Glomerular endothelial cell (primary cell): ENCODE measurements around the gene CARMIL1. TPM values are rescaled to one million over a fixed set of nuclear protein-coding genes. Genes with fewer than 3 reads are reported as not detected.
"Not testable (repeated sequence)": the region's sequence is repeated elsewhere in the genome, so short reads cannot be mapped to it uniquely, and the experiment has no call there.

ENCODE experiments used
- DNase-seq: peaks from one replicate; pipeline ENCODE4 v3.0.0-alpha.2; 2011; ENCODE audit warnings: low read depth, low spot score; ENCODE audit errors: extremely low read depth
- total RNA-seq: library from RNA; depleted of rRNA; stranded (reverse); fragments of >200 nt; gene quantifications from 2 replicates; pipeline ENCODE4 v1.2.3, GENCODE V29; 2015

CARMIL1 gene
- total RNA-seq, 1 donor from 2014 or later: 7.8 TPM

DNA sequence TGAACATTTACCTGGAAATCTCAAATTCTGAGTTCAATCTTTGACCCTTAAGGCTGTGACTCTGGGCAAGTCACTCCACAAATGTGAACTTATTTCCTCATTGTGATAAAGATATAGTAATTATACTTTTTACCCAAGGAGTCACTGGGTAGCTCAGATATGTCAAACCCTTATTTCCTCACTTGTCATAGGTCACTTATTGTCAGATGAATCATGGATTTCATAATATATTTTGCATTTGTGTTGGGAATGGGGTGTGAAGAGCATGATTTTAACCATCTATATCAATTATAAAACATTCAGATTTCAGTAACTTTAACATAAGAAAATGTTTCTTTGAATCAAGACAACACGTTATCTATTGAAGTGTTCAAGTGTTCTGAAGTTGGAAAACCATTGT is 3.7 kb upstream of the CARMIL1 start:
- DNase-seq: no peak

DNA sequence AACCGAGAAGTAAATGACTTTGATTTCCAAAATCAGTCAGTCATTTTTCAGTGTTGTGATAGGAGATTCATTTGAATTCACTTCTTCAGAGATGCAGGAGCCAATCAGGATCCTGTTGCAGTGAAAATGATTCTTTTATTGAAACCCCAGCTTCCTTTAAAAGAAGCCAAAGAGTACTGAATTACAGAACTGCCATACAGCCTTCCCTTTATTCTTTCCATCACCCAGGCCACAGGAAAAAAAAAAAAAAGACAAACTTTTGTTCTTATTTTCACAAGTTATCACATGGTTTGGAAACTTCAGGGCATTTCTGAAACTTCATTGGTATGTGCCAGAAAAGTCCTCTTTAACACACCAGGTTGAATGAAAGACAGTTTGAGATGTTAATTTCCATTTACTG is 1.8 kb upstream of the CARMIL1 start:
- DNase-seq: no peak

DNA sequence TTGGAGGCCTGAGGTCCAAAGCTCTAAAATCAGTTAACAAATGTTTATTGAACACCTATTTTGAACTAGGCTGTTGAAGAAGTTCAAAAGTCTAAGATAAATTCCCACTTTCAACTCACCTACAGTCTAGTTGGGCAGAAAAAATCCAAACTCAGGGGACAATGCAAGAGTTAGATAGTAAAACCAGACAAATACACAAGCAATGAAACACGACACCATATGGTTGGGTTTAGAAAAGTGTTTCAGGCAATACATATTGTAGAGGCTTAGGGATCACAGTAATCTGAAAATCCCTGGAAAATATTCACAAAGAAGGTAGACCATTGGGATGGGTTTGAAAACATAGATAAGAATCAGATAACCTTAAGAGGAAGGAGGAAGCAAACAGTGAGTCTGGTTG is 1.3 kb upstream of the CARMIL1 start:
- no peak for DNase-seq

DNA sequence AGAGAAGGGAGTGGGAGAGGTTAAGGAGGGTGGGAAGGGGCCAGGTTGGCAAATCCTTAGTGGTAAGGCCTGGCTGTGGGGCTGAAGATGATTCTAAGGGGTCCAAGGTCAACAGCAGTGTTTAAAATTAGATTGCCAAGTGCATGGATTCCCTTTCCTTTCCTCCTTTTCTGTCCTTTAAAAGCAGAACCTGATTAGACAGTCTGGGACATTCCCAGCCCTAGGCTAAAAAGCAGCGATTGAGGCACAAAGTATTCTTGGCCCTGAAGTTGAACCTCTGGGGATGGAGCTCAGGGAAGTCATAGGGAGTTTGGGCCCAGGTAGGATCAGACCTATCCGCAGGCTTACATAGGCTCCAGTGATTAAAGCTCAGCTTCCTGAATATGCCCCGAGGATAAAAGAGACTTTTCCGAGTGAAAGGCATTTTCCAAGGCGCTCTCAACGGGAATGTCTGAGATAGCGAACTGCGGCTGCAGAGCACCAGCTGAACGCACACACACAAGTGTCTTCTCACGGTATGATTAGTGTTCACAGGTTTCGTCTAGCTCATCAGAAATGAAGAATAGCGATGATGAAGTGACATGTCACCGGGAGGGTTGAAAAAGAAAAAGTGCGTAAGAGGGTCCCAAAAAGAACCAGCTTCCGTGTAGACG is 787 bp upstream of the CARMIL1 start:
- DNase-seq: no peak

DNA sequence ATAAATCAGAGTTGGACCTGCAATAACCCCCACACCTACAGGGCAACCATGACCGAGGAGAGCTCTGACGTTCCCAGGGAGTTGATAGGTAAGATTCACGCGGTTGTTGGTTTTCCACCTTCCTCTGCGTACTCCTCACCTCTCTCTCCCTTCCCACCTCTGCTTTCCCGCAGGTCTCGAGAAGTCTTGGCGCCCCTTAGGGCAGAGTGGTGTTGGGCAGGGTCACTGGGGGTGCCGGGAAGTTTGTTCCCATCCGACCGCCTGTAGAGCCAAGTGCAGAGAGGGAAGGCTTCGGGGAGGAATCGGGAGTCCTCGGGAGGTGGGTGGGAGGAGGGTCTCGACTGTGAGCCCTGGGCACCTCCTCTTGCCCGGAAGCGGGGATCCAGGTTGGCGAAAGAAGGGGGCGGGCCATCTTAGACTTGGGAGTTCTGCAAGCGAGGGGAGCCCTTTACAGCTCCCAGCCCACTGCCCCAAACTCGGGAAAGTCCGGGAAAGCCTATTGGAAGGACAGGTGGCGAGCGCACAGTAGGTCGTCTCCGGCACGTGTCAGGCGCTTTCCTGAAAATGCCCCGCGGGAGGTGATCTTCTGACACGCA is 672 bp downstream of the CARMIL1 start:
- no peak for DNase-seq

DNA sequence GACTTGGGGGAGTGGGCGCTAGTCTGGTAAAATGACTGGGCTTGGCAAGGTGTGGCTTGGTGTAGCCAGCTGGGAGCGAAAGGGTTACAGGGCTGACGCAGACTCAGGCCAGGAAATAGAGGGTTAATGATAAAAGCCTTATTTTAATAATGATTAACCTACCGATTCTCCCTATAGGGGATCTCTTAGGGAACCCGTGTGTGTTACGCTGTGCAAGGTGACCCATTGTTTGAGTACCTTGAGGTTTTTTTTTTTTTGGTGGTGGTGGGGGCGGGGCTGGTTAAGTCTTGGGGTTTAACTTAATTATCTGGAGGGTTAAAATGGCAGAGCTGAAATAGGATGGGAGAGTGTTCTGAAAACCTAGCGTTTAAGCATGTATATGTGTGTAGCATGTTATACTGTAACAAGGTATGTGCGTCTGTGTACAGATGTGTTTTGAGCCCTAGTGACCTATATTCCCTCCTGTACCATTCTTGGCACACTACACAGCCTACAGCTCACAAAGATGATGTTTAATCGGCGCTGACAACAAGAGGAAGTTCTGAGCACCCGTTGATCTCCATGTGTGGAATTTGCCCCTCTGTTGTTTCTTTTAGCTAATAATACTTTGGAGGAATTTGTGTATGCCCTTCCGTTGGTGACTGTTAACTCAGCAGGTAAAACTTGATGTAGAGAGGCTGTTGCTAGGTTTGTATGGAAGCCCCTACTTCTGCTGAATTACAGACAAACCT is 1.3 kb downstream of the CARMIL1 start:
- DNase-seq: no peak

DNA sequence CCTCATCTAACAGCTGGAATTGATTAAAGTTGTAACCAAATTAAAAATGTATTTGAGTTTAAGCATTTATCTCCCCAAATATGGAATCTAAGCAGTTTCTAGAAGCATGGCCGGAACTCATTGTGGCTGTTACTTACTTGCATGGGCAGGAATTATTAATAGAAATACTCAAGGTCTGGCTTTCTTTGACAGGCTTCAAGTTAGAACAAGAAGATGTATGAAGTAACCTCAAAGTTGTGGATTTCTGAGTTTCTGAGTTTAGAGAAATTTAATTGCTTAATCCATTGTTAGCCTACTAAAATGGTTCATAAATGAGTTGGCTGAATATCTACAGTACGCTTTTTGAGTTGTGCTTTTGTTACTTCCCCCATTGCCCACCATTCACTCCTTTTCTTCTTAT is 7.7 kb downstream of the CARMIL1 start:
- no peak for DNase-seq

DNA sequence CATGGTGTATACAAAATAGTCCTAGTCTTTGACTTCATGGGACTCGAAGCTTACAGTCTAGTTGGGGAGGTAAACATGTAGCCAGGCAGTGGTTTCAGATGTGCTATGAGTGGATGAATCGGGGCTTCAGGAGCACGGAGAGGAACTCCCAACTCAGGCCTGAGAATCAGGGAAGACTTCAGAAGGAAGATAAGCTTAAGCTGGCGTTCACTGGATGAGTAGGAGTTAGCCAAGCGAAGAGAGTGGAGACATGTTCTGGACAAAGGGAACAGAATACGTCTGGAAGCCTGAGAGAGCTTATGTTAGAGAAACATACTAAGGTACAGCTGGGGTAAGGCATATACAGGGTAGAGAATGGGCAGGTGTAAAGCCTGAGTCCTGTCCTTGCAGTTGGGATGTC is 8.8 kb downstream of the CARMIL1 start:
- no peak for DNase-seq

DNA sequence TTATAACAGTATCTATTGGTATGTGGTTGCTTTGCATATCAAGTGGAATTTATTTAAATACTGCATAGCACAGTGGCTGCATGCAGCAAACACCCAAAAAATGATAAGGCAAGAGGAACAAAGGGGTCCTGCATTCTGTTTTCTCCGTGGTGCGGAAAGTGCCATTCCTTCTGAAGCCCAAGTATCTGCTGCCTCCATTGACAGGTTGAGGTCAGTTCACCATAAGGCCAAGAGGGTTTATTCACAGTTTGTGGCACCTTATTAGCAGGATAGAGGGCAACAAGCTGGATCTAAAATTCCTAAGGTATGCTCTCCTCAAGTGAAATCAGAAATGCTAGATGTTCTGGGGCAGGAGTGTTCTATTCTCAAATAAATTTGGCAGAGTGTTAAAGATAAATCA is 9.3 kb downstream of the CARMIL1 start:
- no peak for DNase-seq

DNA sequence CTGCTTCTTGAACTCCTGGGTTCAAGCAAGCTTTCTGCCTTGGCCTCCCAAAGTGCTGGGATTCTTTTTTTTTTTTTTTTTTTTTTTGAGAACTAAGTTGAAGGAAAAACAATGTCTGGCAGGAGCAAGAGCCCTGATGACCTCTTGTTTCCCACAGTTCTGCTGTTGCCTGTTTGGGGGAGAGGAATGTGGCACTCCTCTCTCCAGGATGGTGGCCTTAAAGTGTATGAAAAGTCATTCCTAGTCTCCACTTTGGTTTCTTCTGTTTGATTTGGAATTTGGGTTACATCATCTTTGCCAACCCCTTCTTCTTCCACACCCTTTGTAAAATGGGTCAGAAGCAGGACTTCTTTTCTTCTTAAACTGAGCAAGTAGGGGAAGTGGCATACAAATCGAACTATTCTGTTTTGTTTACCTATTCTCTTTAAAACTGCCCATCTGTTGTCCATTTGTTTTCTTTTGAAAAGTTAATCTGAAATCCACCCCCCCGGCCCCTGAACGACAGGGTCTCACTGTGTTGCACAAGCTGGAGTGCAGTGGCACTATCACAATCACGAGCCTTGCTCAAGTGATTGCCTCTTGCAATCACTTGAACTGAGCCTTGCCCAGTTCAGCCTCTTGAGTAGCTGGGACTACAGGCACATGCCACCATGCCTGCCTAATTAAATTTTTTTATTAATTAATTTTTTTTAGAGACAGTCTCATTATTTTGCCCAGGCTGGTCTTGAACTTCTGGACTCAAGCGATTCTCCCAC is 11.3 kb downstream of the CARMIL1 start:
- DNase-seq: no peak

DNA sequence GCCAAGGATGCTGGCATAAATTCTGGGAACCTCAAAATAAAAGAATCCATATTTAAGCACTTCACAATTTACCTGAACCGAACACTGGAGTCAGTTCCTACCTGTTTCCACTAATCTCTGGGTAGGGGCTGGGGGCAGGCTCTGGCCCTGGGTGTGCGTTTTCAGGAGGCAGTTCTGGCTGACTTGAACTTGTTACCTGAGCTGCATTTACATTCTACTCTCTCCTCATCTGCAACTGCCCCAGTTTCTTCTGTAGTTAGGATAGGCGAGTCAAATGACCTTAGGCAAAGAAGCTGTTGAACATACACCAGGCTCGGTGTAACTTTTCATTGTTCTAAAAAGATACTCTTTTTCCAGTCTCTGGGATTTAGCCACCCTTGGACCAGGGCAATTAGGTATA is 13.2 kb downstream of the CARMIL1 start:
- no peak for DNase-seq

DNA sequence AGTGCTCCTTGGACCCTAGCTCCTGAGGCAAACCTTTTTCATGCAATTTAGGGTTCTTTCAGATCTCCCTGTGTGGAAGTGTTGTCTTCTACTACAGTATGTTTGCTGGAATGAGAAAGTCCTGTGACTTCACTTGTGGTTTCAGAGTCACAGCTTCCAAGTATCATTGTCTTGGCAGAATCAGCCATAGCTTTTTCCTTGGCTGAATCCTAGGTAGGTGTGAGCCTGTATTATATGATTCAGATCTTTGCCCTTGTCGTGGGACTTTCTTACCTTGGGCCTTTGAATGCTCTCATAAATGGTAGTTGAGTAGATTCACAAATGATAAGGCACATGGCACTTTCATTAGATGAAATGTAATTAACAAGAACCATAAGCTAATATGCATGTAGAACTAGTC is 16.5 kb downstream of the CARMIL1 start:
- DNase-seq: no peak

DNA sequence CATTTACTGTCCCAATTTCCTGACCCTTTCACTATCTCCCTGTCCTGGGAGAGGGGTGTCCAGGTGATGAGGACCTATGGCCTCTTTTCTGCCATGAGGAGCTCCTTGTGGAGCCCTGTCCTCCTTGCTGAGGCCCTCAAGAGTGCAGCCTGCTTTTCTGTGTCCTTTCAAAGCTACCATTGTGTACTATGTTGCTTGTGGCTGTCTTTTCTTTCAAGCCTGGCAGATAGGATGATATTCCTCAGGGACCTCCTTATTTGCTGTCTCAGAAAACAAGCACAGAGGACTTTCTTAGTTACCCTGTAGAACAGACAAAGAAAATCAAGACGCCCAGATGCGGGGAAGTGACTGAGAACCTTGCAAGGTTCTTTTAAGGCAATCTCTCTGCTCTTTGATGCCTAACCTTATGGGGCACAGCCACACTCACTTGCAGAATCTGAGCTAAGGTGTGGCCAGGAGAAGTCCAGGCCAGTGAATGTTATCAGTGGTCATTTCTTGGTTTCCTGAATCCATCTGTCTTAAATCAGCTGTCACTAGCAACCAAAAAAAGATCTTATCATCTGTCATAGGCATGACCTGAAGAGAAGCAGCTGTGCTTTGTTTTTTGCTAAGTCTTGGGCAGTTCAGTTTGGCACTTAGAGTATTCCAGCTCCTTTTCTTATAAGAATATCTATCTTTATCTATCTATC is 17.2 kb downstream of the CARMIL1 start:
- no peak for DNase-seq

DNA sequence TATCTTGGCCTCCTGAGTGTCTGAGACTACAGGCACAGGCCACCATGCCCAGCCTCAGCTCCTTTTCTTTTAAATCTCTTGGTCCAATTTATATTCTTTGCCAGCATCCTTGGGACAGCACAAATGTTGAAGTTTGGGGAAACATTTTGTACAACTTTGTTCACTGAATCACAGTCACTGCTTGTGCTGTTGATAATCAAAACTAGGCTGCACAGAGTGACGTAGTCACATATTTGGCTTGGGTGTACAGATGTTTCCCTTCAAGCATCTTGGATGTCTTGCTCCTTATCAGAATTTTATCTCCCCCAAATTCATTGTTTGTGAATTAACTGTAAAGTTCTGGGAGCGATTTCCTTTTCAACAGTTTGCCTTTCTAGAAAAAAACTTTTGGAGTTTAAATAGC is 17.9 kb downstream of the CARMIL1 start:
- DNase-seq: no peak

DNA sequence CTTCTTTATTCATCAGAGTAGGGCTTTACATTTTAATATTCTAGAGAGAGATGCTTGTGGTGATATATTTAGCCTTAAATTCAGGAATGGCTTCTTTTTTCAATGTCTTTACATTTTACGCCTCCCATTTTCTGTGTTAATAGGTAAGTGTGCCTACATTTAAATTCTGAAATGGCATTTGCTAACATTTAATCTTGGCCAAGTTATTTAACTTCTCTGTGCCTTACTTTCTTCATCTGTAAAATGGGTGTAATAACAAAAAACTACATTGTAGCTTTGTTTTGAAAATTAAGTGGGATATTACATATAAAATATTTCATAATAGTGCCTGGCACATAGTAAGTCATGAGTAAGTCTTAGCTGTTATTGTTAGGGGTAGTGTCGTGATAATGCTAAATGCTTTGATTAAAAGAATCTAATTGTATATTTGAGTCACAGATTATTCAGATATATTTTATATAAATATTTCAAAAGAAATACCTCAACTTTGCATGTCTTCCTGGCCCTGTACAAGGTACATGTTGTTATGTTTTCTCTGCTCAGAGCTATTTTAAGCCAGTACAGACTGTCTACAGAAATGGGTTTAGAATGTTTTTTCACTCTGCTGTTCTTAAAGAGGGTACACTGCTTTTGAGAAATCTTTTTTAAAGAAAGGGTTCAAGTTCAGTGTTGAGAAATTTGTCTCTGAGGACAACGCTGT is 18.8 kb downstream of the CARMIL1 start:
- no peak for DNase-seq

DNA sequence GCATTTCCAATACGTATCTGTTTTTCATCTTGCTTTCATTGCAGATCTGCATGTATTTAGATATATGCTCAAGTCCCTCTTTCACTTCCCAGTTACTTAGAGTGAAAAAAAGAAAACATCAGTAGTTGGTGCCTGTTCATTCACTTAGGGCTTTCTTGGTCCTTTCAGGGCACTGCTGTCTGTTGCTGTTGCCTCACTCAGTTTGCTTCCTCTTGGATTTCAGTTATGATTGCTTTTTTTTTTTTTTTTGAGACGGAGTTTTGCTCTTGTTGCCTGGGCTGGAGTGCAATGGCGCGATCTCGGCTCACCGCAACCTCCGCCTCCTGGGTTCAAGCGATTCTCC is 19.3 kb downstream of the CARMIL1 start:
- DNase-seq: not testable (repeated sequence)

DNA sequence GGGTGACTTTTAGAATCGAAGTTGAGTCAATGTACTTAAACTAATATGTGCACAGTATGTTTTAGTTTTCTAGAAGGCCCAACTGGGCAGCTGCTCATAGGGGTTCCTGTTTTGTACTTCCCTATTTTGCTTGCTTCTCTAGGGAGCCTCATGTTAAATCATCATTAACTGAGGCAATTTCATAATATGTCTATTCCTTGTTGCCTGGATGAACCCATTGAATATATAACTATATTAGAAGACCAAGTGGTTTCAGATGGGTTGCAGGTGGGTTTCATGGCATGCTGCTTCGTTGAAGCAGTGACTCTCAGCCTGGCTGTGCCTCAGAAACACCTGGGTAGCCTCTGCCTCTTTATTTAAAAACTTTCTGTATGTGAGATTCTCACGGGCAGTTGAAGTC is 22.2 kb downstream of the CARMIL1 start:
- no peak for DNase-seq

DNA sequence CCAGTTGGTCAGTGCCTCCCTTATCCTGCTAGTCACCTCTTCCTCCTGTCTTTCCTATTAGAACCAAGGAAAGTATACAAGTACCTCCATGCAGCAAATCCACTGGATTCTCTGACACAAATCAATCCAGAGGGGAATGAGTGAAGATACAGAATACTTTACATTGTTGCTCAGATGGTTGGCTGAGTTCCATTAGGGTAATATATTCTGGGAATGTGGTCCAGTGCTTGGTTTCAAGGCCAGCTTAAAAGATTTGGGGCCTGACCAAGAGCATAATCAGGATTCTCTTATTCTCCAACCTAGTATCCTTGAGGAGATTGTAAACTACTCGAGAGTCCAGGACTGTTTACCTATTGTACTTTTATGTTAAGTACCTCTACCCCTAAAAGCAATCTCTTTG is 23.0 kb downstream of the CARMIL1 start:
- DNase-seq: no peak

DNA sequence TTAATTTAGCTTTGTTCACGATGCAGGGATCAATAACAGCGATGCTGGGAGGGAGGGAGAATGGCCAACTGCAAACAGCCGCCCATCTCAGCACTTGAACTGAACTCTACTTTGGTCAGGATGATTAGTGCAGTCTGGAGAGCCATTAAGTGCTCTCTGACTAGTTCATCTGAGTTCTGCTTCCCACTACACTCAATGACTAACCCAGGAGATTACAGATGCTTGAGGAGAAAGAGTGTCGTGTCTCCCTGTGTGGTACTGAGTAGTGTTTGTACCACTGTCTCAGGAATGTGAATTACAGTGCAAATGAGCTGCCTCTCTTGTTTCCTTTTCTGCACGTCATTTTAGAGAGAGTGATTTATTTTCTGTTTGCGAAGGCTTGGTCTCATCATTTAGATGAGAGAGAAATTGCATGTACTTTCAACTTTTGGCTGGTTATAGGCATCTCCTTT is 23.5 kb downstream of the CARMIL1 start:
- DNase-seq: no peak

DNA sequence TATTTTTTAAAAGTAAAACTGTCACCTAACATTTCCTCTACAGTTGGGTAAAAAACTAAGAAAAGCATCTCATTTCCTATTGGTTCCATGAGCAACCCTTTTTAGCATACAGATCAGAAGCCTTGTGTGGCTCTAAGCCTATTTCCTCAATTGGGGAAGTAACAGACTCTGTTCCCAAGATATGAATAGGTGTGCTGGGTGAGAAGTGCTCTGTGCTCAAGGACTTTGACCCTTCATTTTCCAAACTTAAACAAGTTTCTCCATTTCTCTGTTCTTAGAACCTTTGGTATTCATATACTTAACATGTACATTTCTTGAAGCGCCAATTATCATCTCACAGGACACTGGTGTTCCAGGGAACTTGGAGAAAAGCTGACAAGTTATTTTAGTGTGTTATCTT is 24.1 kb downstream of the CARMIL1 start:
- DNase-seq: no peak
